ENCODE data around the gene STK17B.

STK17B gene

GRCh38 chr2:196119926-196120325 is 51.5 kb downstream of the STK17B start:
- H3K27ac ChIP-seq (ENCODE audit: extremely low read depth, low read depth, low read length), result no peak overlapping the region
- no peaks in the 10 kb centered on the region for H3K36me3 ChIP-seq (ENCODE audit: control insufficient read depth in 2 of 2, insufficient read depth in 1 of 2, low read length in 2 of 2)
- no peak overlapping the region for H3K4me3 ChIP-seq (ENCODE audit: low read depth, low read length)
- ChIA-PET CTCF (no interaction called here), POLR2A (interaction anchor here (0.6 kb wide), 1 partner anchor 51 kb away, joined by 3 read pairs; the partner anchor contains the start of gene STK17B)
- TF ChIP-seq ZNF112 (tag by site-specific recombination; IDR thresholded peaks at IDR 0.05) (no peak), ZBTB49 (tag by site-specific recombination; IDR thresholded peaks at IDR 0.05; ENCODE audit: low read depth) (no peak), ZNF2 (tag by site-specific recombination; IDR thresholded peaks at IDR 0.05) (no peak), ZNF133 (tag by site-specific recombination; IDR thresholded peaks at IDR 0.05) (no peak), HOXA7 (CRISPR knock-in tag; IDR thresholded peaks at IDR 0.05; ENCODE audit: borderline replicate concordance) (no peak), BCL11A (tag by site-specific recombination; IDR thresholded peaks at IDR 0.05; ENCODE audit: low read depth) (no peak), ZNF274 (IDR thresholded peaks at IDR 0.05; ENCODE audit: low read length) (no peak), ZNF274 (tag by site-specific recombination; IDR thresholded peaks at IDR 0.05; ENCODE audit: borderline replicate concordance) (no peak), ZFP37 (tag by site-specific recombination; IDR thresholded peaks at IDR 0.05) (no peak), ZNF311 (tag by site-specific recombination; IDR thresholded peaks at IDR 0.05; ENCODE audit: borderline replicate concordance) (no peak), TSHZ1 (tag by site-specific recombination; IDR thresholded peaks at IDR 0.05; ENCODE audit: borderline replicate concordance) (no peak), ZNF747 (tag by site-specific recombination; IDR thresholded peaks at IDR 0.05) (no peak), ZSCAN5A (tag by site-specific recombination; IDR thresholded peaks at IDR 0.05) (no peak), ZNF621 (tag by site-specific recombination; IDR thresholded peaks at IDR 0.05) (no peak), MEIS1 (CRISPR knock-in tag; IDR thresholded peaks at IDR 0.05; ENCODE audit: borderline replicate concordance) (no peak)
- TF ChIP-seq, protein P1, sequence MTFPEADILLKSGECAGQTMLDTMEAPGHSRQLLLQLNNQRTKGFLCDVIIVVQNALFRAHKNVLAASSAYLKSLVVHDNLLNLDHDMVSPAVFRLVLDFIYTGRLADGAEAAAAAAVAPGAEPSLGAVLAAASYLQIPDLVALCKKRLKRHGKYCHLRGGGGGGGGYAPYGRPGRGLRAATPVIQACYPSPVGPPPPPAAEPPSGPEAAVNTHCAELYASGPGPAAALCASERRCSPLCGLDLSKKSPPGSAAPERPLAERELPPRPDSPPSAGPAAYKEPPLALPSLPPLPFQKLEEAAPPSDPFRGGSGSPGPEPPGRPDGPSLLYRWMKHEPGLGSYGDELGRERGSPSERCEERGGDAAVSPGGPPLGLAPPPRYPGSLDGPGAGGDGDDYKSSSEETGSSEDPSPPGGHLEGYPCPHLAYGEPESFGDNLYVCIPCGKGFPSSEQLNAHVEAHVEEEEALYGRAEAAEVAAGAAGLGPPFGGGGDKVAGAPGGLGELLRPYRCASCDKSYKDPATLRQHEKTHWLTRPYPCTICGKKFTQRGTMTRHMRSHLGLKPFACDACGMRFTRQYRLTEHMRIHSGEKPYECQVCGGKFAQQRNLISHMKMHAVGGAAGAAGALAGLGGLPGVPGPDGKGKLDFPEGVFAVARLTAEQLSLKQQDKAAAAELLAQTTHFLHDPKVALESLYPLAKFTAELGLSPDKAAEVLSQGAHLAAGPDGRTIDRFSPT (tag by site-specific recombination; IDR thresholded peaks at IDR 0.05), result no peak
- TF ChIP-seq, protein P2, sequence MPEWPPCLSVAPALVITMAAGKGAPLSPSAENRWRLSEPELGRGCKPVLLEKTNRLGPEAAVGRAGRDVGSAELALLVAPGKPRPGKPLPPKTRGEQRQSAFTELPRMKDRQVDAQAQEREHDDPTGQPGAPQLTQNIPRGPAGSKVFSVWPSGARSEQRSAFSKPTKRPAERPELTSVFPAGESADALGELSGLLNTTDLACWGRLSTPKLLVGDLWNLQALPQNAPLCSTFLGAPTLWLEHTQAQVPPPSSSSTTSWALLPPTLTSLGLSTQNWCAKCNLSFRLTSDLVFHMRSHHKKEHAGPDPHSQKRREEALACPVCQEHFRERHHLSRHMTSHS (tag by site-specific recombination; IDR thresholded peaks at IDR 0.05), result no peak
- TF ChIP-seq, protein P3, sequence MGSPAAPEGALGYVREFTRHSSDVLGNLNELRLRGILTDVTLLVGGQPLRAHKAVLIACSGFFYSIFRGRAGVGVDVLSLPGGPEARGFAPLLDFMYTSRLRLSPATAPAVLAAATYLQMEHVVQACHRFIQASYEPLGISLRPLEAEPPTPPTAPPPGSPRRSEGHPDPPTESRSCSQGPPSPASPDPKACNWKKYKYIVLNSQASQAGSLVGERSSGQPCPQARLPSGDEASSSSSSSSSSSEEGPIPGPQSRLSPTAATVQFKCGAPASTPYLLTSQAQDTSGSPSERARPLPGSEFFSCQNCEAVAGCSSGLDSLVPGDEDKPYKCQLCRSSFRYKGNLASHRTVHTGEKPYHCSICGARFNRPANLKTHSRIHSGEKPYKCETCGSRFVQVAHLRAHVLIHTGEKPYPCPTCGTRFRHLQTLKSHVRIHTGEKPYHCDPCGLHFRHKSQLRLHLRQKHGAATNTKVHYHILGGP (tag by site-specific recombination; IDR thresholded peaks at IDR 0.05), result no peak
- H3K4me1 ChIP-seq (ENCODE audit: control insufficient read depth, insufficient read depth, low read length), result no peaks in the 10 kb centered on the region
- no peaks in the 10 kb centered on the region for H3K9me3 ChIP-seq (ENCODE audit: control insufficient read depth, insufficient read depth, low read depth, low read length)
